ENCODE data around the gene LIPT2.

LIPT2 gene

DNA sequence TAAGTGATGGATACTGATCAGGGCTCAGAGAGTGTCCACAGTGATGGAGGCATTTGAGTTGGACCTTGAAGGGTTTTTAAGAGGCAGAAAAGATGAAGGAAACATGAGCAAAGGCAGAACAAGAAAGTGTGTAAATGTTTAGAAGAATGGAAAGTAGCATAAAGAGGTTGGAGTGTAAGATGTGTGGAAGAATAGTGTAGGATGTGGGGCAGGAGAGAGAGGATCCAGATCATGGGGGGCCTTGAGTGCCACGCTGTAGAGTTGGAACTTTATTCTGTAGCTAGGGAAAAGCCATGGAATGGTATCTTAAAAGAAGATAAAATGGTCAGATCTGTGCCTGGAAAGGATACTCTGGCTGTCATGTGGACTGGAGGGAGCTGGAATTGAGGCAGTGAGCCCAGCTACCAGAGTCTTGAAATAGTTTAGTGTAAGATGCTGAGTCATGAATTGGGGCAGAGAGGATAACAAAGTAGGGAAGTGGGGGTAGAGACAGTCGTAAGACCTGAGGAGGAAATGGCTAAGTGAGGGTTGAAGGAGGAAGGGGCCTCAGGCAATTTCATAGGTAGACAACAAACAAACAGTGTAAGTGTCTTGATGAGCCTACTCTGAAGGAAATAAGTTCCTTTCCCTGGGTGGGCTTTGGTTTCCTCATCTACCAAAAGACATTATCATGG lies 32.9 kb downstream of the LIPT2 start:
- TF ChIP-seq ZNF8 (CRISPR knock-in tag; IDR thresholded peaks at IDR 0.05) (no peak), BACH2 (CRISPR knock-in tag; IDR thresholded peaks at IDR 0.05; ENCODE audit: borderline replicate concordance) (no peak), TOX (CRISPR knock-in tag; IDR thresholded peaks at IDR 0.05; ENCODE audit: borderline replicate concordance) (no peak)
- TF ChIP-seq, protein P1, sequence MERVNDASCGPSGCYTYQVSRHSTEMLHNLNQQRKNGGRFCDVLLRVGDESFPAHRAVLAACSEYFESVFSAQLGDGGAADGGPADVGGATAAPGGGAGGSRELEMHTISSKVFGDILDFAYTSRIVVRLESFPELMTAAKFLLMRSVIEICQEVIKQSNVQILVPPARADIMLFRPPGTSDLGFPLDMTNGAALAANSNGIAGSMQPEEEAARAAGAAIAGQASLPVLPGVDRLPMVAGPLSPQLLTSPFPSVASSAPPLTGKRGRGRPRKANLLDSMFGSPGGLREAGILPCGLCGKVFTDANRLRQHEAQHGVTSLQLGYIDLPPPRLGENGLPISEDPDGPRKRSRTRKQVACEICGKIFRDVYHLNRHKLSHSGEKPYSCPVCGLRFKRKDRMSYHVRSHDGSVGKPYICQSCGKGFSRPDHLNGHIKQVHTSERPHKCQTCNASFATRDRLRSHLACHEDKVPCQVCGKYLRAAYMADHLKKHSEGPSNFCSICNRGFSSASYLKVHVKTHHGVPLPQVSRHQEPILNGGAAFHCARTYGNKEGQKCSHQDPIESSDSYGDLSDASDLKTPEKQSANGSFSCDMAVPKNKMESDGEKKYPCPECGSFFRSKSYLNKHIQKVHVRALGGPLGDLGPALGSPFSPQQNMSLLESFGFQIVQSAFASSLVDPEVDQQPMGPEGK (CRISPR knock-in tag; IDR thresholded peaks at IDR 0.05; ENCODE audit: borderline replicate concordance), result no peak
- 0 out of 3 replicates have a peak, but pooled peaks have one; percentile 27 for ATAC-seq

GRCh38 chr11:74460065-74460464 lies 33.5 kb downstream of the LIPT2 start:
- no peak for ATAC-seq
- TF ChIP-seq, protein P2, sequence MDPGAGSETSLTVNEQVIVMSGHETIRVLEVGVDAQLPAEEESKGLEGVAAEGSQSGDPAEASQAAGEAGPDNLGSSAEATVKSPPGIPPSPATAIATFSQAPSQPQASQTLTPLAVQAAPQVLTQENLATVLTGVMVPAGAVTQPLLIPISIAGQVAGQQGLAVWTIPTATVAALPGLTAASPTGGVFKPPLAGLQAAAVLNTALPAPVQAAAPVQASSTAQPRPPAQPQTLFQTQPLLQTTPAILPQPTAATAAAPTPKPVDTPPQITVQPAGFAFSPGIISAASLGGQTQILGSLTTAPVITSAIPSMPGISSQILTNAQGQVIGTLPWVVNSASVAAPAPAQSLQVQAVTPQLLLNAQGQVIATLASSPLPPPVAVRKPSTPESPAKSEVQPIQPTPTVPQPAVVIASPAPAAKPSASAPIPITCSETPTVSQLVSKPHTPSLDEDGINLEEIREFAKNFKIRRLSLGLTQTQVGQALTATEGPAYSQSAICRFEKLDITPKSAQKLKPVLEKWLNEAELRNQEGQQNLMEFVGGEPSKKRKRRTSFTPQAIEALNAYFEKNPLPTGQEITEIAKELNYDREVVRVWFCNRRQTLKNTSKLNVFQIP (CRISPR knock-in tag; IDR thresholded peaks at IDR 0.05; ENCODE audit: borderline replicate concordance, low read depth), result no peak
- TF ChIP-seq ZFP30 (CRISPR knock-in tag; IDR thresholded peaks at IDR 0.05), result no peak
- TF ChIP-seq CSRNP3 (CRISPR knock-in tag; IDR thresholded peaks at IDR 0.05), result no peak
- TF ChIP-seq PPARA (CRISPR knock-in tag; IDR thresholded peaks at IDR 0.05; ENCODE audit: borderline replicate concordance), result no peak
- no peak for TF ChIP-seq ESRRG (CRISPR knock-in tag; IDR thresholded peaks at IDR 0.05)
- no peak for TF ChIP-seq BACH2 (CRISPR knock-in tag; IDR thresholded peaks at IDR 0.05; ENCODE audit: borderline replicate concordance)
- no peak for TF ChIP-seq ZNF70 (CRISPR knock-in tag; IDR thresholded peaks at IDR 0.05)
- TF ChIP-seq GLIS3 (CRISPR knock-in tag; IDR thresholded peaks at IDR 0.05), result no peak
- no peak for TF ChIP-seq ZC3H10 (CRISPR knock-in tag; IDR thresholded peaks at IDR 0.05)
- no peak for TF ChIP-seq ZNF565 (CRISPR knock-in tag; conservative IDR thresholded peaks at IDR 0.05; ENCODE audit: low read depth)
- no peak for TF ChIP-seq ZFP3 (CRISPR knock-in tag; IDR thresholded peaks at IDR 0.05)
- no peak for TF ChIP-seq OSR1 (CRISPR knock-in tag; IDR thresholded peaks at IDR 0.05)

DNA sequence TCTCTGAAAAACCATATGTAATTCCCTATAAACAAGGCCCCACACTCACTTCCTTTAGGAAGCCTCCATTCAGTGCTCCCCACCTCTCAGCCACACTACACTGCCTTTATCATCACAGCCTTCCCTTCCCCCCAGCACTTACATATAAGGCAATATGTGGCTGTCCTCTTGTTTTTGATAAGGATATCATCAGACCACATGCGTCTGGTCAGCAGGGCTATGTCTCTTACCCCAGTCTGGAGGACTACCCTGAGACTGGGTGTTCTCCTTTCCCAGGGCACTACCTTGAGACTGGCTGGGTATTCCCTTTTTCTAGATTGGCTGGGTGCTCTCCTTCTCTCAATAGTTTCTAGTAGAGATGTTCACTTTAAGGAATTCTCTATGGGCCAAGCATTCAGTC lies 33.9 kb downstream of the LIPT2 start:
- TF ChIP-seq CSRNP3 (CRISPR knock-in tag; IDR thresholded peaks at IDR 0.05) (no peak), PPARA (CRISPR knock-in tag; IDR thresholded peaks at IDR 0.05; ENCODE audit: borderline replicate concordance) (no peak), GLIS3 (CRISPR knock-in tag; IDR thresholded peaks at IDR 0.05) (no peak), ZNF8 (CRISPR knock-in tag; IDR thresholded peaks at IDR 0.05) (no peak), SNAI2 (CRISPR knock-in tag; IDR thresholded peaks at IDR 0.05) (no peak), ZC3H10 (CRISPR knock-in tag; IDR thresholded peaks at IDR 0.05) (no peak), TSHZ2 (CRISPR knock-in tag; IDR thresholded peaks at IDR 0.05) (no peak), ARNTL (CRISPR knock-in tag; IDR thresholded peaks at IDR 0.05; ENCODE audit: borderline replicate concordance, low read depth) (no peak), OSR1 (CRISPR knock-in tag; IDR thresholded peaks at IDR 0.05) (no peak), ZNF565 (CRISPR knock-in tag; conservative IDR thresholded peaks at IDR 0.05; ENCODE audit: low read depth) (no peak), RARB (CRISPR knock-in tag; IDR thresholded peaks at IDR 0.05) (no peak)
- ATAC-seq, result no peak

All from SK-N-SH treated with all-trans-retinoic acid at 6 μM for 48 hours (cell line).